K562 (cell line): Measurements from ENCODE around the gene SLC26A11.

Experiments used
- AFF4 ChIP-seq: sonication (generic); formaldehyde crosslinking; IDR thresholded peaks from 2 replicates; pipeline ENCODE4 v1.8.0; 2023; ENCODE audit warnings: mild to moderate bottlenecking, missing genetic modification reagents
- ATF4 ChIP-seq: fragments of 450-650 bp; formaldehyde crosslinking; IDR thresholded peaks from 2 replicates; pipeline ENCODE4 v1.4.0; 2022; ENCODE audit warnings: mild to moderate bottlenecking, moderate library complexity
- BRCA1 ChIP-seq, 2 experiments: fragments of 450-650 bp in 1 of 2; sonication (generic) in 1 of 2; formaldehyde crosslinking in 1 of 2; IDR thresholded peaks; 2 replicates each; pipeline versions ENCODE4 v1.5.0 to v1.6.1; 2017 to 2020; ENCODE audit warnings: mild to moderate bottlenecking in 1 of 2, missing genetic modification reagents in 1 of 2
- CTCF ChIP-seq, 3 experiments: IDR thresholded peaks in 2 of 3; conservative IDR thresholded peaks in 1 of 3; 2 replicates each; pipeline ENCODE4 v1.5.1; 2011 to 2012; ENCODE audit warnings: low read length in 3 of 3, mild to moderate bottlenecking in 3 of 3, control low read depth in 2 of 3, improper control_type of control experiment in 1 of 3, inconsistent platforms in 1 of 3, low read depth in 1 of 3, mixed read lengths in 1 of 3, moderate library complexity in 1 of 3; ENCODE audit not compliant: insufficient read depth in 2 of 3
- EGR1 ChIP-seq: fragments of 450-650 bp; conservative IDR thresholded peaks from 2 replicates; pipeline ENCODE4 v1.6.1; 2017; ENCODE audit warnings: mild to moderate bottlenecking
- POLR2A ChIP-seq: fragments of 450-650 bp; conservative IDR thresholded peaks from 2 replicates; pipeline ENCODE4 v1.6.1; 2016
- PREB ChIP-seq: sonication (generic); formaldehyde crosslinking; IDR thresholded peaks from 2 replicates; pipeline ENCODE4 v1.8.1; 2023; ENCODE audit warnings: mild to moderate bottlenecking, missing genetic modification reagents
- USF2 ChIP-seq: sonication (generic); formaldehyde crosslinking; IDR thresholded peaks from 2 replicates; pipeline ENCODE4 v1.5.0; 2020; ENCODE audit warnings: missing genetic modification reagents
- ZNF274 ChIP-seq: IDR thresholded peaks from 2 replicates; pipeline ENCODE4 v1.6.1; 2011; ENCODE audit warnings: low read depth, mild to moderate bottlenecking, low read length, moderate library complexity, borderline replicate concordance
- ZNF395 ChIP-seq: fragments of 200-800 bp; sonication (Bioruptor generic); IDR thresholded peaks from 2 replicates; pipeline ENCODE4 v1.6.1; 2017; ENCODE audit warnings: missing genetic modification characterization, missing compliant biosample characterization

- no peak for TF ChIP-seq ZNF274
- TF ChIP-seq AFF4 (CRISPR knock-in tag), result no peak
- no peak for TF ChIP-seq EGR1
- no peak for TF ChIP-seq BRCA1 (IDR thresholded peaks at IDR 0.05)
- TF ChIP-seq BRCA1 (CRISPR knock-in tag; IDR thresholded peaks at IDR 0.05), result no peak
- no peak for TF ChIP-seq ZNF395 (CRISPR knock-in tag)
- TF ChIP-seq POLR2A, result no peak
- no peak for TF ChIP-seq USF2 (CRISPR knock-in tag)
- no peak for TF ChIP-seq CTCF (IDR thresholded peaks at IDR 0.05 in 2 of 3, conservative IDR thresholded peaks at IDR 0.05 in 1 of 3; ENCODE audit: insufficient read depth in 2 of 3, low read depth in 1 of 3, low read length in 3 of 3)
- TF ChIP-seq PREB, result no peak
- TF ChIP-seq ATF4 (CRISPR knock-in tag), result no peak
These were observed 74.4 kb downstream of the SLC26A11 start for GRCh38 chr17:80294653-80295052.
